ENCODE data around the gene ZNF385B.
"Not testable (repeated sequence)": the region's sequence is repeated elsewhere in the genome, so short reads cannot be mapped to it uniquely, and the experiment has no call there.

Gene ZNF385B

DNA sequence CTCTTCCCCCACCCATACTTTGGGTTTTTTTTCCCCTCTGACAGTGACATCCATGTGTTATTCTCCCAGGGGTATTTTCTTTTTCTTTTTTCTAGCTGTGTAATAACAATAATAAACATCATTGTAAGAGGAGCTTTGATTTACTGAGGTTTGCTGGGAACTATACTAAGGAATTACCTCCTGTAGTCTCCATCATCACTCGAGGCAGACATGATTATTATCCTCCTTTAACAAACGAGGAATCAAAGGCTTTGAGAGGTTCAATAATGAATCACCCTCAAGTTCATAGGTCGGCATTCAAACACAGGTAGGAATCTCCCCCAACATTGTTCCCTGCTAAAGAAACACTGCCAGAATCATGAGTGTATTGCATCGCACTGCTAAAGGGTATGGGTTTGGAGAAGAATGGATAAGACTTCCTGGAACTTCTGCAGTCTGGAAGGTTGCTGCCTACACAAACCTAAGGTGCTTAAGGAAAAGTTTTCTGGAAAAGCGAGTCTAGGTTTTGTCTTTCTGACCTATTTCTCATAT, 336.5 kb downstream of the ZNF385B start:
- in situ Hi-C loops (cut with MboI; ENCODE audit: low sequenced_read_pairs): no loop called here

GRCh38 chr2:179521944-179522343, 339.5 kb downstream of the ZNF385B start:
- in situ Hi-C loops (cut with MboI; ENCODE audit: low sequenced_read_pairs): no loop called here

GRCh38 chr2:179518830-179519229, 342.6 kb downstream of the ZNF385B start:
- in situ Hi-C loops (cut with MboI; ENCODE audit: low sequenced_read_pairs): no loop called here

DNA sequence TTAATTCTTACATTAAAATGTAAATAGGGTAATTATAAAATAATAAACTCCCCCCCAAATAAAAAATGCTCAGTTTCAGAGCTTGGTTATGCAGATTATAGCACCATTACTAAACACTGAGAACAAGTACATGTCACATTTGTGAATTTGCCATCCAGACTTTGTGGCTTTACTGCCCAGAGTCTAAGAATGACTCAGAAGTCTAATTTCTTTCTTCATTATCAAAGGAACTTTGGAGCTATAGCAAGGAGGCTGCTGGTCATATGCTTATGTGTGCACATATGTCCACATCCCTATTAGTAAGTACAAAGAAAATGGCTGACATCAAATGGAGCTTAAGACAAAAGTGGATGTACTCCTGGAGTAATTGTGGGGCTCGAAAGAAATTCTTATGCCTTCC, 348.2 kb downstream of the ZNF385B start:
- in situ Hi-C loops (cut with MboI; ENCODE audit: low sequenced_read_pairs): no loop called here

- in situ Hi-C loops (cut with MboI; ENCODE audit: low sequenced_read_pairs): no loop called here
Observed at GRCh38 chr2:179512281-179513035, 349.0 kb downstream of the ZNF385B start.

GRCh38 chr2:179511105-179511789, 350.2 kb downstream of the ZNF385B start:
- in situ Hi-C loops (cut with MboI; ENCODE audit: low sequenced_read_pairs): no loop called here

GRCh38 chr2:179495315-179495714, 366.1 kb downstream of the ZNF385B start:
- in situ Hi-C loops (cut with MboI; ENCODE audit: low sequenced_read_pairs): no loop called here

- in situ Hi-C loops (cut with MboI; ENCODE audit: low sequenced_read_pairs): no loop called here
Observed at GRCh38 chr2:179488563-179488962, 372.8 kb downstream of the ZNF385B start.

- in situ Hi-C loops (cut with MboI; ENCODE audit: low sequenced_read_pairs): no loop called here
Observed at GRCh38 chr2:179487010-179487731, 374.2 kb downstream of the ZNF385B start.

- in situ Hi-C loops (cut with MboI; ENCODE audit: low sequenced_read_pairs): no loop called here
Observed at GRCh38 chr2:179483131-179483530, 378.3 kb downstream of the ZNF385B start.

DNA sequence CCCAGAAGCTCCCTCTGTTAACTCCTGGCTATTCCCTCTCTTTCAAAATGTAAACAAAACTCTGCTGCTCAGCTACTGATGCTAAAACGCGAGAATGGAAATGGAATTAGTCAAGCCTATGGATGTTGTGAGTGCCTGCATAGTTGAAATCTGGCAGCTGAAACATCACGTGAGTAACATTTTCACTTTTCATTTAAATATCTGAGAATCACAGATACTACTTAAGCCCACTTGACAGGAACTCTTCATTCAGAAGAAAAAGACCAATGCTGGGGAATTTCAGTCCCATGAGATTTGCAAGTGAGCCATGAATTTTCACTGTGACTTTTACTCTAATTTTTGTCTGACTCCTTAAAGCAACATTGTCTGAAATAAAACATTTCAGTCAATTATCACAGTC, 381.5 kb downstream of the ZNF385B start:
- in situ Hi-C loops (cut with MboI; ENCODE audit: low sequenced_read_pairs): no loop called here

DNA sequence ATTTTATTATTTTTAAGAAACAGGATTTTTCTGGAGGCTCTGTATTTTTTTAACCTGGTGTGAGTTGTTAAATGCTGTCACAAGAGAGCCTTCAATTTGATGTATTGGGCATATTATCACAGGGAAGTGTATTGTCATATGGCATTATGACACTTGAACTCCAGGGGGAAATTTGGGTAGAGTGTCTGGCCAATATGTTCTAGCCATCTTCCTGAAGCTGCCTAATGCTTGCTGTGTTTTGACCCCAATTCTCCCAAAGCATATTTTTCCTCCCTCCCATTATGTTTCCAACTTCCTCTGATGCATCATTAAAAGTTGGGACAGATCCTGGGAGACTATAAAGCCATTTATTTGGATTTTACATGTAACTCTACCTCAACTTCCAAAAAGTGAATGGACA, 382.6 kb downstream of the ZNF385B start:
- in situ Hi-C loops (cut with MboI; ENCODE audit: low sequenced_read_pairs): no loop called here

DNA sequence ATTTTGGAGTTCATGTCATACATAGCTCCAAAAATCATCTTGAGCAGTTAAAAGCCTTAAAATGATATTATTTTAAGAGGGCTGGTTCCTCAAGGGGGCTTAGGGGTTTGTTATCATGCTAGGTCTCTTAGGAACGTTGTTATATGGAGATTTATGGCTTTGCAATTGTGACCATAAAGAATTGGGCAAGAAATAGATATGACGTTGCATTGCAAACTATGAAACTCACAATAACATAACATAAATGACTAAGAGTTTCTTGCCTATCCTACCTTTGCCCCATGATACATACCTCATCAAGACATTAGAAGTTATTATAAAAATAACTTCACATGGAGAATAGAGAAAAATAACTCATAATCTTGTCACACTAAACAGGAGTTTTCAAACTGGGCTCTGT, 390.4 kb downstream of the ZNF385B start:
- in situ Hi-C loops (cut with MboI; ENCODE audit: low sequenced_read_pairs): no loop called here

GRCh38 chr2:179470089-179470488, 391.3 kb downstream of the ZNF385B start:
- in situ Hi-C loops (cut with MboI; ENCODE audit: low sequenced_read_pairs): no loop called here

- in situ Hi-C loops (cut with MboI; ENCODE audit: low sequenced_read_pairs): no loop called here
Observed at GRCh38 chr2:179467960-179468359, 393.5 kb downstream of the ZNF385B start.

DNA sequence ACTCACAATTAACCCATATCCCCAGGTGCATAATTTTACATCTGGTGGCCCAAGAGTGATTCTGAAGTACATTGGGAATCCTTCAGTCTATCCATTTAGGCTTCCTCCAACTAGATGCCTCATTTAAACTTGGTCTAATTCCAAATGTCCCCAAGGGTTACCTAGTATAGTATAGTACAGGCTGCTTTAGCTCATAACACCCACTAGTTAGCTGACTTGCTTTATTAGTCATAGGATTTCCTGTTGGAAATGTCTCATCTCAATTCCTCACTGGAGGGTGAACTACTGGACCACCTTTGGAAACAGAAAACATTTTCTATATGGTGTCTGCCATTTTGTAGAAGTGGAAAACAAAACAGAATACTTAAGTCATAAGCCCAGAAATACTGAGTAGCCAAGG, 394.3 kb downstream of the ZNF385B start:
- in situ Hi-C loops (cut with MboI; ENCODE audit: low sequenced_read_pairs): no loop called here

GRCh38 chr2:179461420-179461819, 400.0 kb downstream of the ZNF385B start:
- in situ Hi-C loops (cut with MboI; ENCODE audit: low sequenced_read_pairs): no loop called here

DNA sequence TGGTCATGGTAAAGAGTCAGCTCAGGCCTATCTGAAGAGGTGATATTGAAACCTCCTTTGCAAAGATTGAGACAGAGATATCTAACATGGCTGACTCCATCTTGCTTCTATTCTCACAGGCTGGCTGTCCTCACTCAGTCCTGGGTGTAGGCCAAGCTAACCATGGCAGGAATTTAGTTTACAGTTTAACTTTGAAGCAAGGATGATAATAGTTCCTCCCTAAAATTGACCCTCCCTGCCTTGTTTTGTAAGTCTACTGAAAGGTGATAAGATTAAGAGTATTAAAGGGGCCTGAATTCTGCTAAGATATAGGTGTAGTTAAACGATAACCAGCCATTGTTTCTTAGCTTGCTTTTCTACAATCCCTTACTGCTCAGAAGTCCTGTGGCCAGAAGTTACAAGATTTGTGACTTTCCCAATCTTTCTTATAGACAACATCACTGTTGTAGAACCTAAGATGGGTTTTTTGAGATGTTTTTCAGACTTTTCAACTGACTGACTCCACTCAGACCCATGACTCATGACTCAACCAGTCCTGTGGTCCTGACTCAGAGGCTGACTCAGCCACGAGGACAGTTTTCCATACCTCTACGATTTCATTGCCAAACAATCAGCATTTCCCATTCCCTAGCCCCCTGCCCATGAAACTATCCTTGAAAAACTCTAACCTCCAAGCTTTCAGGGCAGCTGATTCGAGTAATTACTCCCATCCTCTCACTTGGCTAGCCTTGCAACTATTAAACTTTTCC, 401.1 kb downstream of the ZNF385B start:
- in situ Hi-C loops (cut with MboI; ENCODE audit: low sequenced_read_pairs): no loop called here

- in situ Hi-C loops (cut with MboI; ENCODE audit: low sequenced_read_pairs): not testable (repeated sequence)
Observed at GRCh38 chr2:179458113-179458512, 403.3 kb downstream of the ZNF385B start.

DNA sequence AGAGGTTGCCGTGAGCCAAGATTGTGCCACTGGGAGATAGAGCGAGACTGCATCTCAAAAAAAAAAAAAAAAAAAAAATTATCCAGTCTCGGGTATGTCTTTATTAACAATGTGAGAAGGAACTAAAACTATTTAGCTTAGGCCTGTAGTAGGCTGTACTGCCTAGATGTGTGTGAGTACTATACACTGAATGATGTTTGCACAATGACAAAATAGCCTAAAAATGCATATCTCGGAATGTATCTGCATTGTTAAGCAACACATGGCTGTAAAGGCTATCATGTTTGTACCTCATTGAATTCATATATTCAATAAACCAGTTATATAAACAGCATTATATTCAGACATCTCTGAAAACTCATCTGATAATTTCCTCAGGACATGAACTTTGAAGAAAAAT, 405.6 kb downstream of the ZNF385B start:
- in situ Hi-C loops (cut with MboI; ENCODE audit: low sequenced_read_pairs): no loop called here

DNA sequence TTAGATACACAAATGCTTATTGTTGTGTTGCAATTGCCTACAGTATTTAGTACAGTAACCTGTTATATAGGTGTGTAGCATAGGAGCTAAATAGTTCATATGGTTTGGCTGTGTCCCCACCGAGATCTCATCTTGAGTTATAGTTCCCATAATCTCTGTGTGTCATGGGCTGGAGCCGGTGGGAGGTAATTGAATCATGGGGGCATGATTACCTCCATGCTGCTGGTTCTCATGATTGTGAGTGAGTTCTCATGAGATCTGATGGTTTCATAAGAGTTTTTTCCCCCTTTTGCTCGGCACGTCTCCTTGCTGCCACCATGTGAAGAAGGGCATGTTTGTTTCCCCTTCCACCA, 406.3 kb downstream of the ZNF385B start:
- in situ Hi-C loops (cut with MboI; ENCODE audit: low sequenced_read_pairs): no loop called here
